Breast epithelium (tissue), 3 donors: ENCODE data around the gene BIRC5.

Experiments
- POLR2A ChIP-seq: fragments of 450-650 bp; IDR thresholded peaks from one replicate; pipeline ENCODE4 v1.6.1; 2016; ENCODE audit warnings: antibody characterized with exemption, mild to moderate bottlenecking, moderate library complexity
- TF ChIP-seq, protein P1 (sequence below), 3 donors: fragments of 450-650 bp; IDR thresholded peaks; one replicate each; pipeline ENCODE4 v1.5.1; 2016 to 2017; ENCODE audit warnings: antibody characterized with exemption in 3 of 3, mild to moderate bottlenecking in 3 of 3, moderate library complexity in 3 of 3

DNA sequence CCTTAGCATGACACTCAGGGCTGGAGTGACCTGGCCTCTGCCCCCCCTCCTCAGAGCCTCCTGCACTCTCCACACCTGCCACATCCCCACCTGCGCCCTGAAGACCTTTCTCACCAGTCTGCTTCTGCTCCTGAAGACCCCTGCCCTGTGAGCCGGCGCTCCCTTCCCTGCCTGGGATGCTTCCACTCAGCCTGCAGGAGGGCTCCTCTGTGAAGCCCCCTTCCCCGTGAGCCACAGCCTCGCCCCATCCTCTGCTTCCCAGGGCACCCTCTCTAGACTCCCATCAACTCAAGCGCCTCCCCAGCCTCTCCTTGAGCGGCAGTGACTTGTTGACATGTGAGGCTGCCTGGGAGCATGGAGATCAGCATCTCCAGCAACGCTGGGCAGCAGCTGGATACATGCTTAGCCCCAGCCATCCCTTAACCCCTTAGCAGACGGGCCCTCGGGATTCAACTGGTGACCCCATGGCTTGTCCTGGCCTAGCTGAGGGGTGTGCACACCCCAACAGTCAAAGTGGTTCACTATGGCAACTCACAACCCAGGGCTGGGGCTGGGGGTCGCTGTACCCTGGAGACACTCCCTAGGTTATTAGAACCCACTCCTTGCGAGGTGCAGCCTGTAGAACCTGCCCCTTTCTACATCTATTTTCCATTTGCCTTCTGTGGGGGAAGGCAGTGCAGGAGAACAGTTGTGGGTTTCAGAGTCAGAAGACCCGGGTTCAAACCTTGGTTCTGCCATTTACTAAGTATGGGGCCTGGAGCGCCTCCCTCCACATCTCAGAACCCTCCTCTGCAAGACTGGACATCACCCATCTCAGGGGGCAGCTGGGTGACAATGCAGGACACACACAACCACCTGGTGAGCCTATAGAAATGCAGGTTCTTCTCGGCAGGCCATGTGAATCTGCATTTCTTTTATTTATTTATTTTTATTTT, 38.9 kb downstream of the BIRC5 start:
- TF ChIP-seq, protein P1, sequence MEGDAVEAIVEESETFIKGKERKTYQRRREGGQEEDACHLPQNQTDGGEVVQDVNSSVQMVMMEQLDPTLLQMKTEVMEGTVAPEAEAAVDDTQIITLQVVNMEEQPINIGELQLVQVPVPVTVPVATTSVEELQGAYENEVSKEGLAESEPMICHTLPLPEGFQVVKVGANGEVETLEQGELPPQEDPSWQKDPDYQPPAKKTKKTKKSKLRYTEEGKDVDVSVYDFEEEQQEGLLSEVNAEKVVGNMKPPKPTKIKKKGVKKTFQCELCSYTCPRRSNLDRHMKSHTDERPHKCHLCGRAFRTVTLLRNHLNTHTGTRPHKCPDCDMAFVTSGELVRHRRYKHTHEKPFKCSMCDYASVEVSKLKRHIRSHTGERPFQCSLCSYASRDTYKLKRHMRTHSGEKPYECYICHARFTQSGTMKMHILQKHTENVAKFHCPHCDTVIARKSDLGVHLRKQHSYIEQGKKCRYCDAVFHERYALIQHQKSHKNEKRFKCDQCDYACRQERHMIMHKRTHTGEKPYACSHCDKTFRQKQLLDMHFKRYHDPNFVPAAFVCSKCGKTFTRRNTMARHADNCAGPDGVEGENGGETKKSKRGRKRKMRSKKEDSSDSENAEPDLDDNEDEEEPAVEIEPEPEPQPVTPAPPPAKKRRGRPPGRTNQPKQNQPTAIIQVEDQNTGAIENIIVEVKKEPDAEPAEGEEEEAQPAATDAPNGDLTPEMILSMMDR (IDR thresholded peaks at IDR 0.05): no peak
- no peak for TF ChIP-seq POLR2A
